ENCODE measurements around the gene CDC37L1. TPM values are rescaled to one million over a fixed set of nuclear protein-coding genes. Genes with fewer than 3 reads are reported as not detected.

Gene CDC37L1
- total and polyA plus RNA-seq, 2 of the 8 experiments (the other 6 are each of a cell fraction or from before 2014, with no cell fraction given): 4.6 to 23.8 TPM

- Histone ChIP-seq H2BK20ac (ENCODE audit: low read length) (no peak within 1 kb of the TSS), H4K91ac (replicated peaks; ENCODE audit: insufficient read length, low read length) (no peak within 1 kb of the TSS), H4K20me1 (replicated peaks in 1 of 2; ENCODE audit: control insufficient read depth in 1 of 2, insufficient read depth in 2 of 2, low read length in 2 of 2) (no peaks in the 10 kb centered on the region), H3K27ac (ENCODE audit: low read depth, low read length) (no peak within 1 kb of the TSS), H2BK5ac (ENCODE audit: low read depth, low read length) (0 out of 2 replicates have a peak within 1 kb of the TSS, but pooled peaks have one; percentile 9), H3K27me3 (replicated peaks in 1 of 4; ENCODE audit: control insufficient read depth in 3 of 4, extremely low read depth in 1 of 4, insufficient read depth in 3 of 4, low read length in 3 of 4) (no peaks in the 10 kb centered on the region), H3K4me2 (ENCODE audit: insufficient read depth in 1 of 2, low read depth in 2 of 2, low read length in 2 of 2) (peak within 1 kb of the TSS; percentile 89 to 94), H3K4me3 (ENCODE audit: extremely low read depth in 1 of 4, insufficient read depth in 2 of 4, low read depth in 3 of 4, low read length in 4 of 4) (peak within 1 kb of the TSS; percentile 60 to 84 (median 62)), H3K79me1 (ENCODE audit: low read depth, low read length) (peaks cover 6% of the 10 kb centered on the region; the same call in 1 of the 2 replicates), H2BK12ac (ENCODE audit: low read depth, low read length) (peak within 1 kb of the TSS; percentile 71; the same call in 1 of the 2 replicates), H2BK15ac (ENCODE audit: low read length) (no peak within 1 kb of the TSS), H2AK5ac (ENCODE audit: low read depth, low read length) (no peak within 1 kb of the TSS), H3K4me1 (replicated peaks in 1 of 4; ENCODE audit: control insufficient read depth in 3 of 4, insufficient read depth in 4 of 4, low read length in 3 of 4) (peaks cover 4 to 23% (median 11%) of the 10 kb centered on the region in 4 experiments), H2BK120ac (replicated peaks; ENCODE audit: low read depth, low read length) (no peak within 1 kb of the TSS), H3K4ac (replicated peaks; ENCODE audit: insufficient read length, low read depth, low read length) (no peak within 1 kb of the TSS), H4K5ac (ENCODE audit: insufficient read length, low read depth, low read length) (no peak within 1 kb of the TSS), H3K14ac (ENCODE audit: insufficient read length) (no peak within 1 kb of the TSS), H3K23me2 (ENCODE audit: low read depth, low read length) (peaks cover 16% of the 10 kb centered on the region), H3K9me3 (ENCODE audit: insufficient read depth in 2 of 2, low read depth in 1 of 2, low read length in 1 of 2) (no peaks in the 10 kb centered on the region), H4K8ac (ENCODE audit: extremely low read depth, insufficient read depth, low read length) (no peak within 1 kb of the TSS), H2AFZ (ENCODE audit: low read length) (peak within 1 kb of the TSS; percentile 94), H3K36me3 (ENCODE audit: control insufficient read depth in 2 of 4, insufficient read depth in 4 of 4, low read length in 3 of 4) (no peaks in the 10 kb centered on the region), H3K18ac (ENCODE audit: extremely low read depth, low read length) (peak within 1 kb of the TSS; percentile 62), H3K56ac (replicated peaks; ENCODE audit: insufficient read length, low read depth, low read length) (peak within 1 kb of the TSS; percentile 60), H3K9ac (replicated peaks in 1 of 4; ENCODE audit: extremely low read depth in 1 of 4, low read depth in 3 of 4, low read length in 3 of 4) (peak within 1 kb of the TSS in 3 of 4 experiments; percentile 51 to 60 (median 58); a peak in 6 of 7 replicates), H3K23ac (ENCODE audit: insufficient read length) (no peak within 1 kb of the TSS), H3K79me2 (ENCODE audit: control insufficient read depth in 1 of 2, insufficient read depth in 2 of 2, low read length in 2 of 2) (peaks cover 3 to 9% of the 10 kb centered on the region in 2 experiments; a peak in 2 of 4 replicates)
- DNase-seq (ENCODE audit: low read depth in 1 of 2, low spot score in 2 of 2) (peak in 1 of 2 experiments; percentile 52), FAIRE-seq (no peak)
- WGBS, 2 experiments (ENCODE audit: extremely low coverage in 1 of 2, insufficient coverage in 1 of 2, insufficient read length in 1 of 2, insufficient replicate concordance in 2 of 2, low coverage in 1 of 2, low lambda C conversion rate in 2 of 2, missing lambda C conversion rate in 1 of 2): 6% methylated on average over 36 of the region's 36 CpGs; no CpG with 5 or more reads in 1 of the 2 experiments
- ChIA-PET CTCF (ENCODE audit: partially characterized antibody) (interaction anchor here (0.8 to 3.2 kb wide), 11 partner anchors 9 to 283 kb away, joined by 3 to 13 read pairs (median 6); partner anchors contain the start of genes AK3 and CDC37L1), POLR2A (ENCODE audit: partially characterized antibody) (interaction anchor here (0.6 to 3.3 kb wide), 6 partner anchors 9 to 75 kb away, joined by 3 to 14 read pairs (median 5); partner anchors contain the start of genes AK3 and CDC37L1)
- no peak for TF ChIP-seq MAFK (IDR thresholded peaks at IDR 0.05; ENCODE audit: low read depth, low read length)
- TF ChIP-seq CHD1 (IDR thresholded peaks at IDR 0.05; ENCODE audit: low read depth, low read length): no peak
- TF ChIP-seq ZNF274 (IDR thresholded peaks at IDR 0.05; ENCODE audit: borderline replicate concordance, extremely low read depth, low read length): no peak
These were observed 13.2 kb upstream of the CDC37L1 start, which contains the start of gene SPATA6L for GRCh38 chr9:4666042-4666699. SPATA6L (minus strand) TSS chr9:4666480; CDS start chr9:4666250, 230 bp downstream.
